ENCODE results near the gene NBPF4.
"Not testable (repeated sequence)": the region's sequence is repeated elsewhere in the genome, so short reads cannot be mapped to it uniquely, and the experiment has no call there.

DNA sequence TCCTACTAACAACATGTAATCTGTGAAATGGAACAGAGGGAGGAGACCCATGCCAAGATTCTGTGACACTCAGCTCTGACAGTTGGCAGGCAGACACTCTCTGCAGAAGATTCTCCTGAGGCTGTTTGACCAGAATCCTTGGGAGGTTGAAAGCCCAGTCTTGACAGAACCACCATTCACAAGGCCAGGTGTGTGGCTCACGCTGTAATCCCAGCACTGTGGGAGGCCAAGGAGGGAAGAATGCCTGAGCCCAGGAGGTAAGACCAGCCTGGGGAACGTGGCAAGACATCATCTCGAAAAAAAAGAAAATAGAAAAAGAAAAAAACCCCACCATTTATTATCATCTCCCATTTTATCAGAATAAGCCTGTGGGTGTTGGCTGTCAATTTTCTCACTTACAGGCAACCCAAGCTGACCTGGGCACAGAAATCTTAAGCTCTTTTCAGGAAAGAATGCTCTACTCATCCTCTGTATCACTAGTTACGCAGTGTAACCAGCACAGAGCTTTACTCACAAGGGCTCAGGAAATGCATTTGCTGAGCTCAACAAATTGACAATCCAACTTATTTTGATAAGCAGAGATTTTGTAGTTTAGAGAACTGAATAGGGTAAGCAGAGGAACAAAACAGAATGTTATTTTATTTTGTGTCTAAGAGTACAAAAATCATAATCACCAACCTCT lies 16.8 kb upstream of the NBPF4 start:
- TF ChIP-seq, protein P1, sequence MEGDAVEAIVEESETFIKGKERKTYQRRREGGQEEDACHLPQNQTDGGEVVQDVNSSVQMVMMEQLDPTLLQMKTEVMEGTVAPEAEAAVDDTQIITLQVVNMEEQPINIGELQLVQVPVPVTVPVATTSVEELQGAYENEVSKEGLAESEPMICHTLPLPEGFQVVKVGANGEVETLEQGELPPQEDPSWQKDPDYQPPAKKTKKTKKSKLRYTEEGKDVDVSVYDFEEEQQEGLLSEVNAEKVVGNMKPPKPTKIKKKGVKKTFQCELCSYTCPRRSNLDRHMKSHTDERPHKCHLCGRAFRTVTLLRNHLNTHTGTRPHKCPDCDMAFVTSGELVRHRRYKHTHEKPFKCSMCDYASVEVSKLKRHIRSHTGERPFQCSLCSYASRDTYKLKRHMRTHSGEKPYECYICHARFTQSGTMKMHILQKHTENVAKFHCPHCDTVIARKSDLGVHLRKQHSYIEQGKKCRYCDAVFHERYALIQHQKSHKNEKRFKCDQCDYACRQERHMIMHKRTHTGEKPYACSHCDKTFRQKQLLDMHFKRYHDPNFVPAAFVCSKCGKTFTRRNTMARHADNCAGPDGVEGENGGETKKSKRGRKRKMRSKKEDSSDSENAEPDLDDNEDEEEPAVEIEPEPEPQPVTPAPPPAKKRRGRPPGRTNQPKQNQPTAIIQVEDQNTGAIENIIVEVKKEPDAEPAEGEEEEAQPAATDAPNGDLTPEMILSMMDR (conservative IDR thresholded peaks at IDR 0.05), result not testable (repeated sequence)
- TF ChIP-seq ZFX (IDR thresholded peaks at IDR 0.05), result not testable (repeated sequence)
